ENCODE results near the gene PCGF5. TPM values are rescaled to one million over a fixed set of nuclear protein-coding genes. Genes with fewer than 3 reads are reported as not detected.
"Not testable (repeated sequence)": the region's sequence is repeated elsewhere in the genome, so short reads cannot be mapped to it uniquely, and the experiment has no call there.

Gene PCGF5
- polyA plus RNA-seq, 1 donor from 2014 or later = 81.7 TPM

DNA sequence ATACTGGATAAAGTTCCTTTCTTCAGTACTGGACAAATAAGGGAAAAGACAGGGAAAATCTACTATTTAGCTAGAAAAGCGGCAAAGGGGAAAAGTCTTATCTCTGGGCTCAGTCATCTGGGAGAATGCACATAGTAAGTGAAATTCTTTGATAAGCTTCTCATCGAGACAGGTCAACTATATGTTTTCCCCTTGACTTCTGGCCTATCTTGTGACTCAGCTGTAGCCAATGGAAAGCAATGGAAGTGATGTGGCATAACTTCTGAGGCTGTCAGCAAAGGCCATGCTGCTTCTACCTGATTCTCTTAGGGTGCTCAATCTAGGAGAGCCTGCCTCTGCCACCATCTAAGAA, 91.9 kb downstream of the PCGF5 start:
- Mint-ChIP-seq H3K27ac (no peak overlapping the region), H3K4me3 (no peak overlapping the region), H3K4me1 (no peaks in the 10 kb centered on the region), H3K9me3 (peaks cover 0 to 2% (median 0%) of the 10 kb centered on the region in 3 donors), H3K36me3 (peaks cover 3% of the 10 kb centered on the region), H3K27me3 (peaks cover 5% of the 10 kb centered on the region)

DNA sequence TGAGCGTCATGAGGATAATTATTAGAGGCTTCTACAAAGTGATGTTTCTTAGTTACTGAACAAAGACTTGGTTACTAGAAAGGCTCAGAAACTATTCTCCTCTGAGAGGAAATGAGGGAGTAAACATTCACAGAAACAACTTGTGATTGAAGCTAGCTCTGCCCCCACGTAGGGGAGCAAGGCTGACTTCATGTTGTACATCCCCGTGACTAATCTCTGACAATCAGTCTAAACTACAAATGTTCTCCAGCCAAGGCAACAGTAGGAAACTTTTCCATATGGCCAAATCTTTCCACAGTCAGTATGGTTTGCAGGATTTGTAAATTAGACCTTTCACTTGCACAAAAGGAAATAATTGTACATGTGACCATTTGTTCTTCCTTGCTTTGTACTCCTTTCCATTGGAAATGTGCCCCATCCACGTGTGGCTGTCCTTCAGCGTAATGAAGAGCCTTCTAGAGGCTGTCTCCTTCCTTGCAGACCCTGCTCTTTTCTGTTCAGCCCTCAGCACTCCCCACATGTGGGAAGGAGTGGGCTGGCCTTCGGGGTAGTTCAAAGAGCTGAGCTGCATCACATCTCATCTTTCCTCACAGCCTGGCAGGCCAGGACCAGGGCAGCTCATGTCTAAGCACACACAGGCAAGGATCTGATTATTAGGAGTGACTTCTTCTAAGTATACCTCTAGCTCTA, 93.5 kb downstream of the PCGF5 start:
- H3K27me3 Mint-ChIP-seq = peaks cover 5% of the 10 kb centered on the region
- H3K4me3 Mint-ChIP-seq = no peak overlapping the region
- H3K9me3 Mint-ChIP-seq = peaks cover 0 to 2% (median 0%) of the 10 kb centered on the region in 3 donors
- no peaks in the 10 kb centered on the region for H3K4me1 Mint-ChIP-seq
- H3K27ac Mint-ChIP-seq = no peak overlapping the region
- peaks cover 3% of the 10 kb centered on the region for H3K36me3 Mint-ChIP-seq

DNA sequence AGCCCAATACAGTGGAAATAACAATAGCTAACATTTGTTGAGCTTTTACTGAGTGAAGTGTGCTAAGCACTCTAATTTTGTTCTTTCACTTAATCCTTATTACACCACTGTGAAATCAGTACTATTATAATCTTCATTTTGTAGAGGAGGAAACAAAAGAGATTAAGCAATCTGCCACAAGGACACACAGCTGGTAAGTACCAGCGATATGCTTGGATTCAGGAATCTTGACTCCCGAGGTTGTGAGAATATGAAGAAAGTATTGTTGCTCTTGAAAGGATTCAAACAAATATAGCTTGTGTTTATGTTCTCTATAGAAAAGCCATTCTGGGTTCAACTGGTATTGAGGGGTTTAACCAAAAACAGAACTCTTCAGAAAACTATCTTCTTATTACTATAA, 96.0 kb downstream of the PCGF5 start:
- Mint-ChIP-seq H3K27me3 (peaks cover 5% of the 10 kb centered on the region), H3K4me1 (no peaks in the 10 kb centered on the region), H3K9me3 (peaks cover 0 to 4% (median 0%) of the 10 kb centered on the region in 3 donors), H3K27ac (no peak overlapping the region), H3K4me3 (no peak overlapping the region), H3K36me3 (peaks cover 3% of the 10 kb centered on the region)

DNA sequence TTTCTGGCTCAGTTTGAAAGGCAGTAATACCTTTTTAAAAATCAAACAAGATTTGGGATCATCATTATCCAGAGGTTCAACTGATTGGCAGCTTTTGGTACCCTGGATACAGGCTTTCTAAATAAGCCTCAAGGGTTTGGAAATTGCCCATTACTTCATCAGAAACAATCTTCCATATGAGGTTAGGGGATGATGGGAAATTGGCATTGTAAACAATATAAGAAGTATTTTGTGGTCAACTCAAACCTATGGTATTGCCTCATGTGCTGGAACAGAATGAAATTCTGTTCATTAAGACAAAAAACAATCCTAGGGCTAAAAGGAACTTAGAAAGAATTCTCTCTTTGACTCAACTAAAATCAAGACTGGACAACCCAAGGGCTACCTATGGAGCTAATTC, 97.1 kb downstream of the PCGF5 start:
- H3K4me1 Mint-ChIP-seq = no peaks in the 10 kb centered on the region
- H3K27me3 Mint-ChIP-seq = peaks cover 5% of the 10 kb centered on the region
- H3K4me3 Mint-ChIP-seq = no peak overlapping the region
- H3K36me3 Mint-ChIP-seq = peaks cover 3% of the 10 kb centered on the region
- H3K9me3 Mint-ChIP-seq = peaks cover 0 to 4% (median 0%) of the 10 kb centered on the region in 3 donors
- H3K27ac Mint-ChIP-seq = no peak overlapping the region

DNA sequence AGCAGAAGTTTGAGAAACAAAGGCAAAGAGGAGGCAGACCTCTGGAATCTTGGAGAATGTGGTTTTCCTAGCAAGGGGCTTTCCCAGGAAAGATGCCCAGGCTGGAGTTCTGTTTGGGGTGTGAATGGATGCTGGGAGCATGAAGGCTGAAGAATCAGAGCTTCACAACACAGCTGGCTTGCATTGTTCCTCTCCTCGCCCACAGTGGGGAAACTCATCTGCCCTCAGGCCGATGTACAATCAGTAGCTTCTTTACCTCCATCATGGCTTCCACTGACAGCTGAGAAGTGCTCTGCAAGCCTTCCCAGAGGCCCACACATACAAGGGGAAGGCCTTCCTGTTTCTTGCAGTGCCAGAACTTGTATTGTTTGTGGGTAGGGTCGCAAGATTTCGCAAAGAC, 98.9 kb downstream of the PCGF5 start:
- Mint-ChIP-seq H3K27ac (peak overlapping the region in 1 of 3 donors; percentile 54), H3K4me3 (peak overlapping the region in 1 of 4 donors; percentile 58), H3K4me1 (no peaks in the 10 kb centered on the region), H3K27me3 (peaks cover 5% of the 10 kb centered on the region), H3K9me3 (peaks cover 0 to 2% (median 0%) of the 10 kb centered on the region in 3 donors), H3K36me3 (no peaks in the 10 kb centered on the region)

DNA sequence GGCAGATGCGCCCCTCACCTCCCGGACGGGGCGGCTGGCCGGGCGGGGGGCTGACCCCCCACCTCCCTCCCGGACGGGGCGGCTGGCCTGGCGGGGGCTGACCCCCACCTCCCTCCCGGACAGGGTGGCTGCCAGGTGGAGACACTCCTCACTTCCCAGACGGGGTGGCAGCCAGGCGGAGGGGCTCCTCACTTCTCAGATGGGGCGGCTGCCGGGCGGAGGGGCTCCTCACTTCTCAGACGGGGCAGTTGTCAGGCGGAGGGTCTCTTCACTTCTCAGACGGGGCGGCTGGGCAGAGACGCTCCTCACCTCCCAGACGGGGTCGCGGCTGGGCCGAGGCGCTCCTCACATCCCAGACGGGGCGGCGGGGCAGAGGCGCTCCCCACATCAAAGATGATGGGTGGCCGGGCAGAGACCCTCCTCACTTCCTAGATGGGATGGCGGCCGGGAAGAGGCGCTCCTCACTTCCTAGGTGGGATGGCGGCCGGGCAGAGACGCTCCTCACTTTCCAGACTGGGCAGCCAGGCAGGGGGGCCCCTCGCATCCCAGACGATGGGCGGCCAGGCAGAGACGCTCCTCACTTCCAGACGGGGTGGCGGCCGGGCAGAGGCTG, 102.9 kb downstream of the PCGF5 start:
- not testable (repeated sequence) for H3K27ac Mint-ChIP-seq, H3K4me1 Mint-ChIP-seq, H3K27me3 Mint-ChIP-seq, H3K4me3 Mint-ChIP-seq, H3K9me3 Mint-ChIP-seq, H3K36me3 Mint-ChIP-seq

DNA sequence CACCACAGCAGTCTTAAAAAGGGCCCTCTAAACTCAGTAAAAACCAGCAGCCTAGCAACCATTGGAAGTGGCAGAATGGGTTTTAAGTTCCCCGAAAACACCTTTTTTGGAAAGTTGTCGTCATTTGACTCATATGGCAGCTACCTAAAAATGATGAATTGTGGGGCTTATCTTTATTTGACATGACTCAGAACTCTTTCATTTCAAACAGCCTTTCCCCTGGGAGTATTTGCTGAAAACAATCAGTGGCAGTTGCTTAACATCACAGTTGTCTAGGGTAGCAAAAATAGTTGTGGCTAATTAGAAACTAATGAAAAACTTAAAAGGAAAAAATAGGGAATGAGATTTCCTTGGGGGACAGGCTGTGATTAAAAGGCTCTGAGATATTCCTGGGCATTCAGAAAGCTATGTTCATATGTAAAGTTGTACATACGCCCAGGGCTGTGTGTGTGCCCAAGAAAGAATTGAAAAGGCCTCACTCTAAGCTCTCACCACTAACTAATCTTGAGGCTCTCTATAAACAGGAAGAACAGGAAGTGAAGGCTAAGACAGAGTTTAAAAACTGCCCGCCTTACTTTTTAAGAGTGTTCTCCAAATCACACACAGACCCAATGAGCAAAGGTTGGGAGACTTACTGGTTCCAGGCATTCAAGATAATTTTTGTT, 108.0 kb downstream of the PCGF5 start:
- H3K9me3 Mint-ChIP-seq = peaks cover 0 to 4% (median 3%) of the 10 kb centered on the region in 3 donors
- no peak overlapping the region for H3K27ac Mint-ChIP-seq
- H3K4me1 Mint-ChIP-seq = no peaks in the 10 kb centered on the region
- H3K36me3 Mint-ChIP-seq = no peaks in the 10 kb centered on the region
- no peak overlapping the region for H3K4me3 Mint-ChIP-seq
- H3K27me3 Mint-ChIP-seq = peaks cover 15% of the 10 kb centered on the region

Other genes starting within 250 kb of the PCGF5 start
- 2.6 TPM for gene HECTD2, start 189.7 kb downstream of the PCGF5 start, polyA plus RNA-seq